Measurements from ENCODE around the gene GABRR2.
"Not testable (repeated sequence)": the region's sequence is repeated elsewhere in the genome, so short reads cannot be mapped to it uniquely, and the experiment has no call there.

Gene GABRR2

GRCh38 chr6:89255417-89255816 is 59.7 kb downstream of the GABRR2 start:
- DNase-seq, result no peak

- no peak for DNase-seq
Measured at GRCh38 chr6:89254569-89254968, 60.5 kb downstream of the GABRR2 start.

- no peak for DNase-seq
Measured at GRCh38 chr6:89252907-89253306, 62.2 kb downstream of the GABRR2 start.

GRCh38 chr6:89251976-89252375 is 63.1 kb downstream of the GABRR2 start:
- DNase-seq, result no peak

GRCh38 chr6:89251170-89251569 is 63.9 kb downstream of the GABRR2 start:
- DNase-seq, result no peak

GRCh38 chr6:89250239-89250638 is 64.9 kb downstream of the GABRR2 start:
- DNase-seq, result no peak

GRCh38 chr6:89244241-89244985 is 70.7 kb downstream of the GABRR2 start:
- no peak for DNase-seq

GRCh38 chr6:89243331-89243629 is 71.8 kb downstream of the GABRR2 start:
- DNase-seq, result no peak

GRCh38 chr6:89242574-89243330 is 72.3 kb downstream of the GABRR2 start:
- DNase-seq, result no peak

- no peak for DNase-seq
Measured at GRCh38 chr6:89239338-89239737, 75.8 kb downstream of the GABRR2 start.

GRCh38 chr6:89237158-89237557 is 77.9 kb downstream of the GABRR2 start:
- DNase-seq, result no peak

- DNase-seq, result not testable (repeated sequence)
Measured at GRCh38 chr6:89233605-89234004, 81.5 kb downstream of the GABRR2 start.

GRCh38 chr6:89222712-89223039 is 92.4 kb downstream of the GABRR2 start:
- DNase-seq, result no peak

- DNase-seq, result no peak
Measured at GRCh38 chr6:89221971-89222711, 93.0 kb downstream of the GABRR2 start.

GRCh38 chr6:89221129-89221528 is 94.0 kb downstream of the GABRR2 start:
- DNase-seq, result no peak

GRCh38 chr6:89217299-89217910 is 97.7 kb downstream of the GABRR2 start, which contains the start of gene GABRR1:
TSS of gene GABRR1 (minus strand) at chr6:89217358. CDS start at chr6:89217322, 36 bp downstream.
- no peak for DNase-seq

GRCh38 chr6:89216411-89216810 is 98.7 kb downstream of the GABRR2 start:
- DNase-seq, result no peak

GRCh38 chr6:89215391-89215790 is 99.7 kb downstream of the GABRR2 start:
- DNase-seq, result no peak

- no peak for DNase-seq
Measured at GRCh38 chr6:89214197-89214596, 100.9 kb downstream of the GABRR2 start.

- no peak for DNase-seq
Measured at GRCh38 chr6:89212472-89212871, 102.6 kb downstream of the GABRR2 start.

- no peak for DNase-seq
Measured at GRCh38 chr6:89209457-89209856, 105.6 kb downstream of the GABRR2 start.

- DNase-seq, result no peak
Measured at GRCh38 chr6:89208551-89208950, 106.5 kb downstream of the GABRR2 start.

Measured in NCI-H1048 (cell line).